WTC11 (cell line): ENCODE data around the gene RPL18. TPM values are rescaled to one million over a fixed set of nuclear protein-coding genes. Genes with fewer than 3 reads are reported as not detected.

Experiments used
- ARID4B ChIP-seq: sonication (generic); formaldehyde crosslinking; IDR thresholded peaks from 2 replicates; pipeline ENCODE4 v1.8.0; 2023; ENCODE audit warnings: missing genetic modification reagents, mild to moderate bottlenecking, borderline replicate concordance
- CBFB ChIP-seq: sonication (generic); formaldehyde crosslinking; IDR thresholded peaks from 2 replicates; pipeline ENCODE4 v1.8.1; 2022; ENCODE audit warnings: mild to moderate bottlenecking, low read depth, missing genetic modification reagents
- GRHL2 ChIP-seq: fragments of 250-450 bp; sonication (Bioruptor Pico); IDR thresholded peaks from 2 replicates; pipeline ENCODE4 v1.8.0; 2022; ENCODE audit warnings: mild to moderate bottlenecking, moderate library complexity; ENCODE audit not compliant: insufficient replicate concordance, severe bottlenecking
- GTF2I ChIP-seq: fragments of 250-450 bp; sonication (Bioruptor Pico); conservative IDR thresholded peaks from 2 replicates; pipeline ENCODE4 v1.4.0; 2021; ENCODE audit warnings: mild to moderate bottlenecking
- HMGA2 ChIP-seq: fragments of 250-450 bp; sonication (Bioruptor Pico); IDR thresholded peaks from 2 replicates; pipeline ENCODE4 v1.4.0; 2021; ENCODE audit warnings: mild to moderate bottlenecking, moderate library complexity
- JUN ChIP-seq: sonication (generic); formaldehyde crosslinking; IDR thresholded peaks from 2 replicates; pipeline ENCODE4 v1.8.0; 2023; ENCODE audit warnings: mild to moderate bottlenecking, missing genetic modification reagents
- MAX ChIP-seq: sonication (generic); formaldehyde crosslinking; IDR thresholded peaks from 2 replicates; pipeline ENCODE4 v1.8.0; 2022; ENCODE audit warnings: mild to moderate bottlenecking, missing genetic modification reagents
- MXD4 ChIP-seq: fragments of 250-450 bp; sonication (Bioruptor Pico); IDR thresholded peaks from 2 replicates; pipeline ENCODE4 v1.8.0; 2021; ENCODE audit warnings: mild to moderate bottlenecking, moderate library complexity, borderline replicate concordance
- NFATC4 ChIP-seq: fragments of 250-450 bp; sonication (Bioruptor Pico); IDR thresholded peaks from 2 replicates; pipeline ENCODE4 v1.9.0; 2021; ENCODE audit warnings: mild to moderate bottlenecking
- NR1H2 ChIP-seq: sonication (generic); formaldehyde crosslinking; IDR thresholded peaks from 2 replicates; pipeline ENCODE4 v1.9.0; 2021; ENCODE audit warnings: mild to moderate bottlenecking, moderate library complexity, missing genetic modification reagents
- PRRX2 ChIP-seq: fragments of 250-450 bp; sonication (Bioruptor Pico); IDR thresholded peaks from 2 replicates; pipeline ENCODE4 v1.8.0; 2021; ENCODE audit warnings: mild to moderate bottlenecking
- RORB ChIP-seq: fragments of 250-450 bp; sonication (Bioruptor Pico); IDR thresholded peaks from 2 replicates; pipeline ENCODE4 v1.9.0; 2021; ENCODE audit warnings: mild to moderate bottlenecking
- ZNF219 ChIP-seq: sonication (generic); formaldehyde crosslinking; IDR thresholded peaks from 2 replicates; pipeline ENCODE4 v1.8.0; 2023; ENCODE audit warnings: missing genetic modification reagents, mild to moderate bottlenecking, borderline replicate concordance
- ZNF232 ChIP-seq: sonication (generic); formaldehyde crosslinking; IDR thresholded peaks from 2 replicates; pipeline ENCODE4 v1.8.0; 2022; ENCODE audit warnings: mild to moderate bottlenecking, missing genetic modification reagents
- ZNF416 ChIP-seq: fragments of 250-450 bp; sonication (Bioruptor Pico); IDR thresholded peaks from 2 replicates; pipeline ENCODE4 v1.9.0; 2021; ENCODE audit warnings: mild to moderate bottlenecking, inconsistent platforms
- ZNF532 ChIP-seq: fragments of 250-450 bp; sonication (Bioruptor Pico); IDR thresholded peaks from 2 replicates; pipeline ENCODE4 v1.9.0; 2021; ENCODE audit warnings: mild to moderate bottlenecking, borderline replicate concordance
- total RNA-seq: library from RNA; stranded (reverse); gene quantifications from 3 replicates; pipeline ENCODE4 v1.2.3, GENCODE V29; 2021
- TF ChIP-seq, protein P1 (sequence below): sonication (generic); formaldehyde crosslinking; IDR thresholded peaks from 2 replicates; pipeline ENCODE4 v1.8.1; 2023; ENCODE audit warnings: mild to moderate bottlenecking, missing genetic modification reagents, borderline replicate concordance
- TF ChIP-seq, protein P2 (sequence below): sonication (generic); formaldehyde crosslinking; IDR thresholded peaks from 2 replicates; pipeline ENCODE4 v1.8.1; 2023; ENCODE audit warnings: mild to moderate bottlenecking, moderate library complexity, missing genetic modification reagents
- TF ChIP-seq, protein P3 (sequence below): sonication (generic); formaldehyde crosslinking; IDR thresholded peaks from 2 replicates; pipeline ENCODE4 v1.8.0; 2022; ENCODE audit warnings: mild to moderate bottlenecking, missing genetic modification reagents

Gene RPL18
- total RNA-seq, 1 experiment from 2014 or later, result 1,712 TPM

- TF ChIP-seq ZNF532 (CRISPR knock-in tag) (no peak; the same call in 1 of the 2 replicates), PRRX2 (CRISPR knock-in tag) (peak; percentile 93), MXD4 (CRISPR knock-in tag) (no peak), ZNF219 (CRISPR knock-in tag) (no peak), MAX (CRISPR knock-in tag) (no peak; the same call in 1 of the 2 replicates), CBFB (CRISPR knock-in tag) (no peak), ARID4B (CRISPR knock-in tag) (no peak; the same call in 1 of the 2 replicates), GTF2I (CRISPR knock-in tag) (no peak), NFATC4 (CRISPR knock-in tag) (peak; percentile 85), ZNF232 (CRISPR knock-in tag) (0 out of 2 replicates have a peak, but pooled peaks have one; percentile 28), HMGA2 (CRISPR knock-in tag) (no peak), RORB (no peak), NR1H2 (CRISPR knock-in tag) (no peak), GRHL2 (CRISPR knock-in tag) (no peak), ZNF416 (CRISPR knock-in tag) (peak; percentile 92), JUN (CRISPR knock-in tag) (no peak)
- TF ChIP-seq, protein P1, sequence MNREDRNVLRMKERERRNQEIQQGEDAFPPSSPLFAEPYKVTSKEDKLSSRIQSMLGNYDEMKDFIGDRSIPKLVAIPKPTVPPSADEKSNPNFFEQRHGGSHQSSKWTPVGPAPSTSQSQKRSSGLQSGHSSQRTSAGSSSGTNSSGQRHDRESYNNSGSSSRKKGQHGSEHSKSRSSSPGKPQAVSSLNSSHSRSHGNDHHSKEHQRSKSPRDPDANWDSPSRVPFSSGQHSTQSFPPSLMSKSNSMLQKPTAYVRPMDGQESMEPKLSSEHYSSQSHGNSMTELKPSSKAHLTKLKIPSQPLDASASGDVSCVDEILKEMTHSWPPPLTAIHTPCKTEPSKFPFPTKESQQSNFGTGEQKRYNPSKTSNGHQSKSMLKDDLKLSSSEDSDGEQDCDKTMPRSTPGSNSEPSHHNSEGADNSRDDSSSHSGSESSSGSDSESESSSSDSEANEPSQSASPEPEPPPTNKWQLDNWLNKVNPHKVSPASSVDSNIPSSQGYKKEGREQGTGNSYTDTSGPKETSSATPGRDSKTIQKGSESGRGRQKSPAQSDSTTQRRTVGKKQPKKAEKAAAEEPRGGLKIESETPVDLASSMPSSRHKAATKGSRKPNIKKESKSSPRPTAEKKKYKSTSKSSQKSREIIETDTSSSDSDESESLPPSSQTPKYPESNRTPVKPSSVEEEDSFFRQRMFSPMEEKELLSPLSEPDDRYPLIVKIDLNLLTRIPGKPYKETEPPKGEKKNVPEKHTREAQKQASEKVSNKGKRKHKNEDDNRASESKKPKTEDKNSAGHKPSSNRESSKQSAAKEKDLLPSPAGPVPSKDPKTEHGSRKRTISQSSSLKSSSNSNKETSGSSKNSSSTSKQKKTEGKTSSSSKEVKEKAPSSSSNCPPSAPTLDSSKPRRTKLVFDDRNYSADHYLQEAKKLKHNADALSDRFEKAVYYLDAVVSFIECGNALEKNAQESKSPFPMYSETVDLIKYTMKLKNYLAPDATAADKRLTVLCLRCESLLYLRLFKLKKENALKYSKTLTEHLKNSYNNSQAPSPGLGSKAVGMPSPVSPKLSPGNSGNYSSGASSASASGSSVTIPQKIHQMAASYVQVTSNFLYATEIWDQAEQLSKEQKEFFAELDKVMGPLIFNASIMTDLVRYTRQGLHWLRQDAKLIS (CRISPR knock-in tag), result no peak
- TF ChIP-seq, protein P2, sequence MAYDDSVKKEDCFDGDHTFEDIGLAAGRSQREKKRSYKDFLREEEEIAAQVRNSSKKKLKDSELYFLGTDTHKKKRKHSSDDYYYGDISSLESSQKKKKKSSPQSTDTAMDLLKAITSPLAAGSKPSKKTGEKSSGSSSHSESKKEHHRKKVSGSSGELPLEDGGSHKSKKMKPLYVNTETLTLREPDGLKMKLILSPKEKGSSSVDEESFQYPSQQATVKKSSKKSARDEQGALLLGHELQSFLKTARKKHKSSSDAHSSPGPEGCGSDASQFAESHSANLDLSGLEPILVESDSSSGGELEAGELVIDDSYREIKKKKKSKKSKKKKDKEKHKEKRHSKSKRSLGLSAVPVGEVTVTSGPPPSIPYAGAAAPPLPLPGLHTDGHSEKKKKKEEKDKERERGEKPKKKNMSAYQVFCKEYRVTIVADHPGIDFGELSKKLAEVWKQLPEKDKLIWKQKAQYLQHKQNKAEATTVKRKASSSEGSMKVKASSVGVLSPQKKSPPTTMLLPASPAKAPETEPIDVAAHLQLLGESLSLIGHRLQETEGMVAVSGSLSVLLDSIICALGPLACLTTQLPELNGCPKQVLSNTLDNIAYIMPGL (CRISPR knock-in tag), result 0 out of 2 replicates have a peak, but pooled peaks have one; percentile 28
- TF ChIP-seq, protein P3, sequence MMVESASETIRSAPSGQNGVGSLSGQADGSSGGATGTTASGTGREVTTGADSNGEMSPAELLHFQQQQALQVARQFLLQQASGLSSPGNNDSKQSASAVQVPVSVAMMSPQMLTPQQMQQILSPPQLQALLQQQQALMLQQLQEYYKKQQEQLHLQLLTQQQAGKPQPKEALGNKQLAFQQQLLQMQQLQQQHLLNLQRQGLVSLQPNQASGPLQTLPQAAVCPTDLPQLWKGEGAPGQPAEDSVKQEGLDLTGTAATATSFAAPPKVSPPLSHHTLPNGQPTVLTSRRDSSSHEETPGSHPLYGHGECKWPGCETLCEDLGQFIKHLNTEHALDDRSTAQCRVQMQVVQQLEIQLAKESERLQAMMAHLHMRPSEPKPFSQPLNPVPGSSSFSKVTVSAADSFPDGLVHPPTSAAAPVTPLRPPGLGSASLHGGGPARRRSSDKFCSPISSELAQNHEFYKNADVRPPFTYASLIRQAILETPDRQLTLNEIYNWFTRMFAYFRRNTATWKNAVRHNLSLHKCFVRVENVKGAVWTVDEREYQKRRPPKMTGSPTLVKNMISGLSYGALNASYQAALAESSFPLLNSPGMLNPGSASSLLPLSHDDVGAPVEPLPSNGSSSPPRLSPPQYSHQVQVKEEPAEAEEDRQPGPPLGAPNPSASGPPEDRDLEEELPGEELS (CRISPR knock-in tag), result no peak
Measured at GRCh38 chr19:48630296-48631063, 11.5 kb upstream of the RPL18 start (continued).
